Sciatic nerve (tissue), 2 donors: Measurements from ENCODE around the gene LAMB3. TPM values are rescaled to one million over a fixed set of nuclear protein-coding genes. Genes with fewer than 3 reads are reported as not detected.
"Not testable (repeated sequence)": the region's sequence is repeated elsewhere in the genome, so short reads cannot be mapped to it uniquely, and the experiment has no call there.

Experiments
- ATAC-seq: fragments of 200-7000 bp; cut with Tn5 transposase; one replicate; pipeline ENCODE4 v1.9.1; 2020; ENCODE audit warnings: mild to moderate bottlenecking, moderate library complexity
- DNase-seq: peaks from one replicate; pipeline ENCODE4 v3.0.0-alpha.2; 2020; ENCODE audit warnings: low spot score
- intact Hi-C: fragments of 100-400 bp; cut with DNase I; formaldehyde crosslinking; loops from one replicate; pipeline ENCODE4 v1.14.2; 2022
- total RNA-seq: library from RNA; stranded (reverse); fragmentation: NEBNext Ultra II Directional; extraction: Animal tissue kit (Norgen Biotek cat#: 25700); gene quantifications from one replicate; pipeline ENCODE4 v1.2.1, GENCODE V29; 2021
- donor health status: DM: no; HTN: no; CAD: no.
- donor health status: DM: no; HTN: no; CAD: no.

The LAMB3 gene
- 2.8 TPM for total RNA-seq

GRCh38 chr1:209652121-209652735 is at the start of gene LAMB3:
Gene LAMB3, minus strand, starts transcription at chr1:209652425. Its CDS starts 1,481 bp downstream, at chr1:209650944.
- intact Hi-C loops: no loop called here
- ATAC-seq (no peak), DNase-seq (no peak)

- DNase-seq, intact Hi-C loops, ATAC-seq: not testable (repeated sequence)
Observed at GRCh38 chr1:209700686-209701085, 48.5 kb upstream of the LAMB3 start.

DNA sequence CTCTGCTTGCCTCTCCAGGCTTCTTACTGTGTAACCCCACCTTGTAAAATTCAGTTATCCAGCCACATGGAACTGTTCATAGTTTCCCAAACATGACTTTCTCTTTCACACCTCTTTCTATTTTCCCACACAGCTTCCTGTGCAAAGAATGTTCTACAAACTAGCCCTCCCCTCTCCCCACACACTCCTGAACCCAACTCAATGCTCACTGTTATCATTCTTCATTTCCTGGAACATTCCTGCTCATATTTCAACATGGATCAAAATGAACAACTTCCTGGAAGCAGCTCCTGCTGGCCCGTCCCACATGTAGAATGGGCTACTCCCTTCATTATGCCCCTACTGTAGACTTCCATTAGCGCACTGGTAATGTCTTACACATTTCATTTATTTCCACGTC is 44.9 kb upstream of the LAMB3 start:
- ATAC-seq (no peak), DNase-seq (no peak)
- intact Hi-C loops: no loop called here

DNA sequence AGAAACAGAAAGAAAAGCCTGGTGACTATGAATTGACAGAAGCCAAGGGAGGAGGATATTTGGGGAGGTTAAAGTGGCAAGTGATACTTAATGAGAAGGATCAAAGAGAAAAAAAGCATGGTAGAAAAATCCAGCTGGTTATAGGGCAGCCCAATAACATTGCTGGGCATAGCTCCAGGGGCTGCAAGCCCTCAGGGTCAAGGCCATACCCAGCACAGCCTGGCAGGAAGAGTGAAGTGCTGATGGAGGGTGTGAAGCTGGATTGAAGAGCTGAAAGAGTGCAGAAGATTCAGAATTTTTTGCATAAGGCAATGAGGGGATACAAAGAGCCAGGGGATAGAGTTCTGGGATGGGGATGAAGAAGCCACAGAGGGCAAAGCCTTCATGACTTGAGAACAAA is 44.4 kb upstream of the LAMB3 start:
- intact Hi-C loops: no loop called here
- DNase-seq: no peak
- no peak for ATAC-seq

DNA sequence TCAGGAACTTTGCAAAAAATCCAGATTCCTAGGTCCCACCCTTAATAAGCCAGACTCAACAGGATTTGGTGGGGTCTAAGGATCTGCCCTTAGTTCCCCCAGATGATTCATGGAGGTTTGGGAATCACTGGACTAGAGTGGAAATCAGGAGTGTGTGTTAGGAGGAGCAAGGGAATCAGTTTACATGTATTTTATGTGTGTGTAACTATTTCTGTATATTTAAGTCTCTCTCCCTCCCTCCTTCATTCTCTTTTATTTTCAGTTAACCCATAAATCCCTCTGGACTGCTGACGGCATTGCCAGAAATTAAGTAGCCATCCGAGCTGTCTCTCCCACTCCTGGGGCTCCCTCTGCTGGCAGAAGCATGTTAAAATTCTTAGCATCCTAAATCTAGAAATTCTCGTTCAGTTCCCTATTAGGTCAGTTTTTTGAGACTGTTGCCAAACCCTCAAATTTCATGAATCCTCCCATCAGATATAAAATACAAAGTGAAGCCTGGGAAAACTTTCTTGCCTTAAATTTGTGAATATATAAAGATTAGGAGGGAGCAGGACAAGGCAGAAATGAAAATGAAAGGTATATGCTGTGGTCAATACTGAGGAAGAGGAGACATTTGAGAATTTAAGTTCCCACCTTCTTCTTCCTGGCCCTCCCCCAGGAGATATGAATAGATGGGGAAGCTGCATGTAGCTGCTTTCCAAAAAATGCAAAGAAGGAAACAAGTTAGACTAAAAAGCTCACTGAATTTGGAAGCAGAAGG is 40.7 kb upstream of the LAMB3 start:
- peak; percentile 81 for ATAC-seq
- peak; percentile 92 for DNase-seq
- intact Hi-C loops: loop anchor here (5.0 kb wide), 1 partner anchor 101 kb away; no protein-coding TSS in a partner anchor

GRCh38 chr1:209692296-209692695 is 40.1 kb upstream of the LAMB3 start:
- intact Hi-C loops: loop anchor here (5.0 kb wide), 1 partner anchor 100 kb away; no protein-coding TSS in a partner anchor
- no peak for ATAC-seq
- no peak for DNase-seq

GRCh38 chr1:209691237-209691636 is 39.0 kb upstream of the LAMB3 start:
- intact Hi-C loops: loop anchor here (5.0 kb wide), 1 partner anchor 99 kb away; no protein-coding TSS in a partner anchor
- DNase-seq (no peak), ATAC-seq (no peak)

DNA sequence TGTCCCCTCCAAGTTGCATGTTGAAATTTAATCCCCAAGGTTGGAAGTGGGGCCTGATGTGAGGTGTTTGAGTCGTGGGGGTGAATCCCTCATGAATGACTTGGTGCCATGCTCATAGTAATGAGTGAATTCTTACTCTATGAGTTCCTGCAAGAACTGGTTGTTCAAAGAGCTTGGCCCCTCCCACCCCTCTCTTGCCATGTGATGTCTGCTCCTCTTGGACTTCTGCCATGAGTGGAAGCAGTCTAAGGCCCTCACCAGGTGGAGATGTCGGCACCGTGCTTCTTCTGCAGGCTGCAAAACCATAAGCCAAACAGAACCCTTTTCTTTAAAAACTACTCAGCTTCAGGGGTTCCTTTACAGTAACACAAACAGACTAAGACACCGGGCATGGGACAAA is 37.3 kb upstream of the LAMB3 start:
- intact Hi-C loops: no loop called here
- ATAC-seq: no peak
- DNase-seq: no peak

GRCh38 chr1:209688746-209689234 is 36.6 kb upstream of the LAMB3 start:
- DNase-seq (no peak), ATAC-seq (no peak)
- intact Hi-C loops: no loop called here

GRCh38 chr1:209686322-209686721 is 34.1 kb upstream of the LAMB3 start:
- ATAC-seq (no peak), DNase-seq (no peak)
- intact Hi-C loops: no loop called here

DNA sequence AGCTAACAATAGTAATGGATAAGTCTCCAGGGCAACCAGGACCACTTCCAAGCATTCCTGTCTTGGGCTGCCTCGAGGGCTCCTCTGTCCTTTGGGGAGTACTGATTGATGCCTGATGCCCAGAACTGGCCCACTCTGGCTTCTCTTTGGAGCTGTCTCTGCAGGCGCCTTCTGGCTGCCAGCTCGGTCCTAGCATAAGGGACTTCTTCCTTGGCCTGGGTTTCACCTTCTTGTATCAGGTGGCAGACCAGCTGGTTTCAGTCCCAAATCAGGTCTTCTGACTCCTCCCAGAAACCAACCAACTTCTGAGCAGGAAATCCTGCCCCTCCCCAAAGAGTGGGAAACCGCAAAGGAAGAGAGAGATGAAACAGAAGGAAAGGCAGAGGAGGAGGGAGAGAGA is 33.6 kb upstream of the LAMB3 start:
- no peak for DNase-seq
- no peak for ATAC-seq
- intact Hi-C loops: no loop called here

DNA sequence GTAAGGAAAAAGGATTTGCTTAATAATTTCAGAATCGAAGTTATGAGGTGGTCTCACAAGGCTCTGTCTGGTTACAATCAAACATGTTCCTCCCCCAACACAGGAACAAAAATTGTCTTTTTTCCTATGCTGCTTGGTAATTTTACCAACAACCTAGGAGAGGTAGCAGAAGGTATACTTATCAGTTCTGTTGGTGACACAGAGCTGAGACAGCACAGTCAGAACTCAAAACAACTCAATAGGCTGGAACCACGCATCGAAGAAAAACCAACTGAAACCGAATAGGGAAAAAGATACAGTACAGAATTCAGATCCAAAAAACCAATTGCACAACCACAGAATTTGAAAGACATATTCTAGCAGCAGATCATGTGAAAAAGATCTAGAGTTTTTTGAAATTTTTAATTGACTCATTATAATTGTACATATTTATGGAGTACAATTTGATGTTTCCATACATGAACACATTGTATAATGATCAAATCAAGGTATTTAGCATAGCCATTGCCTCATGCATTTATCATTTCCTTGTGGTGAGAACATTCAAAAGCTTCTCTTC is 26.8 kb upstream of the LAMB3 start:
- DNase-seq (no peak), ATAC-seq (no peak)
- intact Hi-C loops: no loop called here

- peak; percentile 61 for ATAC-seq
- intact Hi-C loops: no loop called here
- DNase-seq: peak; percentile 65
Observed at GRCh38 chr1:209675565-209676154, 23.4 kb upstream of the LAMB3 start.

- intact Hi-C loops: no loop called here
- DNase-seq: peak; percentile 80
- ATAC-seq: peak; percentile 87
Observed at GRCh38 chr1:209674957-209675564, 22.8 kb upstream of the LAMB3 start, which contains the start of gene G0S2. Gene G0S2, plus strand, starts transcription at chr1:209675412. Its CDS starts 273 bp downstream, at chr1:209675685.

- peak; percentile 71 for ATAC-seq
- intact Hi-C loops: no loop called here
- DNase-seq: no peak
Observed at GRCh38 chr1:209673631-209674417, 21.6 kb upstream of the LAMB3 start.

DNA sequence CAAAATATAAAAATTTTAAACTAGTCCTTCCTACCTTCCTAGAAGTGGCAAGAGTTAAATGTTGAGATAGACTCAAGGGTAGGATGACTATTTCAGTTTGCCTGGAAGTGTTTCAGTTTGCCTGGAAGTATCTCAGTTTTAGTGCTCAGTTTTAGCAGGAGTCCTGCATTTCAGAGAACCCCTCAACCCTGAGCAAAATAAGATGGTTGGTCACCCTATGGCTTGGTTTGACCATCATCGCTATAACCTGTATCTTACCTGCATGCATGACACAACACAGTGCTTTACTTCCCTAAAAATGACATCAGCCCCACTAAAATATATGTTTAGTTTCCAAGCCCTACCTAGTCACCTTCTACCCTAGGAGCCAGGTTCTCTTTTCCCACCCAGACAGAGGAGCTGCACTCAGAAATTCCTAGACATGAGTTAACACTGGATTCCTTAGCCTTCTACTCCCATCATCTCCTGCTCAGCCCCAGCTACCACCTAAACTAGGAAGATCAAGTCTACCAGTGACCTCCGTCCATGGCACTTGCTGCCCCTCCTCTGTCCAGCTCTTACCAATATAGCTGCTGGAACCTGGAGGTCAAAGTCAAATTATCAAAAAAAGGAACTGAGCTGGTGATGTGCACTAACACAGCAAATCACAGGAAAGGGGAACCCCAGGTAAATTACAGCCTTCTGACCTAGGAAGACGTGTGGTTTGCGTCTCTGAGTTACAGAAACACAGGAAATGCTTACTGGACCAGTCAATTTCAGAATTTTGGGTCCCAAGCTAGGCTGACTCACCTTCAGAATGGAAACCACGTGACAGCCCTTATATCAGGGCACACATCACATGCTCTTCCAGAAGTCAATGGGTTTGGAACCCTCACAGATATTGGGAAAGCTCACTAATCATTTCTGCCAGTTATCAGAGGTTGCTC is 20.7 kb upstream of the LAMB3 start:
- ATAC-seq (no peak), DNase-seq (no peak)
- intact Hi-C loops: no loop called here

DNA sequence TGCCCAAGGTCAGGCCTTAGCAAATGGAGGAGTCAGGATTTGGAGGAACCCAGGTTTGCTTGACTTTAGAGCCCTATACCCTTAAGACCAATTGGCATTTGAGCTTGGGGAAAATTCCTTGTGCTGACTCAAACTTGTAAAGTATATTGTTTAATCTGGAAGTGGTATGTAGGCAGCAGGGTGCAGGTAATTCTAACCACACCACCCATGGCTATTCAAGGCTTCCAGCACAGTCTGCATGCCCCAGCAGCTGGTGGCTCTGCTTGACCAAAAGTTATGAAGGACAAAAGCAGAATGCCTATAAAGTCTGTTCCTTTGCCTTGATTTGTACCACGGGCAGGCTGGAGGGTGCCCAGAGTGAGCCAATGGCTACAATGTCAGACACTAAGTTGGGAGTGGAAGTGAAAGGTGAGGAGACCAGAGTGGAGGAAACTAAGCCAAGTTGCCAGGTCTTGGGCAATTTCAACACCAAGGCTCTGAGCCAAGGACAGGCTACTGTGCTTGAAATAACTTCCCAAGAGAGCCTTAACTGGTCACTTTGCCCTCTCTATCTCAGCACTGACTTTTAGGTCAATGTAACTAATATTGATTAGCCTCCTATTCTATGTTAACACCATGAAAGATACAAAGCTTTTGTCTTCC is 18.3 kb upstream of the LAMB3 start:
- DNase-seq (no peak), ATAC-seq (no peak)
- intact Hi-C loops: no loop called here
